Endothelial cell of umbilical vein (primary cell): ENCODE measurements around the gene TMCC2. TPM values are rescaled to one million over a fixed set of nuclear protein-coding genes. Genes with fewer than 3 reads are reported as not detected.

ENCODE experiments used
- BruUV-seq: library from RNA; stranded (reverse); fragments of 400-500 nt; replicated peaks from 2 replicates; lab custom pipeline; 2021; lab: Mats Ljungman, UMichigan
- CTCF ChIA-PET: fragments of 300-600, 350-600 bp; sonication (Branson Sonifier 250); formaldehyde crosslinking; loops from one replicate; lab custom pipeline; 2021; ENCODE audit warnings: antibody characterized with exemption, inconsistent platforms; lab: Charles Lee
- POLR2A ChIA-PET: fragments of 300-600, 350-600 bp; sonication (Branson Sonifier 250); formaldehyde crosslinking; loops from one replicate; lab custom pipeline; 2021; ENCODE audit warnings: antibody characterized with exemption, inconsistent platforms; lab: Charles Lee
- DNase-seq: peaks from one replicate; pipeline ENCODE4 v3.0.0-alpha.2; 2011; ENCODE audit warnings: low read depth, low spot score
- FAIRE-seq: peaks from 2 replicates; lab custom pipeline; 2011; peaks lifted over from hg19 to GRCh38; lab: Jason Lieb, UNC
- H2AFZ ChIP-seq: 2 replicates; pipeline ENCODE4 v1.6.0; 2012; ENCODE audit warnings: low read depth, low read length, control low read depth, inconsistent platforms
- H3K27ac ChIP-seq: 2 replicates; pipeline ENCODE4 v1.5.1; 2011; ENCODE audit warnings: low read depth, mild to moderate bottlenecking, control low read depth, low read length, moderate library complexity; ENCODE audit not compliant: insufficient read depth
- H3K27me3 ChIP-seq, 2 experiments: 2 replicates each; pipeline versions ENCODE4 v1.6.0 to v1.6.1; 2011; ENCODE audit warnings: low read length in 2 of 2, mixed read lengths in 1 of 2; ENCODE audit not compliant: control insufficient read depth in 2 of 2, insufficient read depth in 2 of 2
- H3K36me3 ChIP-seq, 2 experiments: 2 replicates in 1 of 2; 3 replicates in 1 of 2; pipeline ENCODE4 v1.5.1; 2011; ENCODE audit warnings: low read length in 2 of 2, mild to moderate bottlenecking in 1 of 2, moderate library complexity in 1 of 2; ENCODE audit not compliant: control insufficient read depth in 2 of 2, insufficient read depth in 2 of 2; ENCODE audit errors: extremely low read depth in 1 of 2
- H3K4me1 ChIP-seq: 3 replicates; pipeline ENCODE4 v1.5.1; 2011; ENCODE audit warnings: mild to moderate bottlenecking, low read length; ENCODE audit not compliant: control insufficient read depth, insufficient read depth; ENCODE audit errors: extremely low read depth
- H3K4me2 ChIP-seq: 2 replicates; pipeline ENCODE4 v1.6.1; 2011; ENCODE audit warnings: low read length, control low read depth, mixed read lengths; ENCODE audit not compliant: insufficient read depth
- H3K4me3 ChIP-seq, 3 experiments: fragments of 200-600 bp in 1 of 3; sonication (generic), shearing (Covaris generic) in 1 of 3; replicated peaks in 1 of 3; 2 replicates each; pipeline ENCODE4 v1.5.1; 2011 to 2016; ENCODE audit warnings: control low read depth in 3 of 3, low read length in 3 of 3, mild to moderate bottlenecking in 2 of 3, inconsistent platforms in 1 of 3, low read depth in 1 of 3, moderate library complexity in 1 of 3; ENCODE audit not compliant: insufficient read depth in 1 of 3
- H3K79me2 ChIP-seq: 2 replicates; pipeline ENCODE4 v1.6.0; 2012; ENCODE audit warnings: low read length, inconsistent platforms; ENCODE audit not compliant: control insufficient read depth, insufficient read depth
- H3K9ac ChIP-seq: replicated peaks from 2 replicates; pipeline ENCODE3; 2011; ENCODE audit warnings: low read length, control low read depth; ENCODE audit not compliant: insufficient read depth; ENCODE audit errors: extremely low read depth
- H3K9me1 ChIP-seq: replicated peaks from 3 replicates; pipeline ENCODE4 v1.6.0; 2011; ENCODE audit warnings: mild to moderate bottlenecking, low read length; ENCODE audit not compliant: control insufficient read depth, insufficient read depth; ENCODE audit errors: extremely low read depth
- H3K9me3 ChIP-seq: replicated peaks from 2 replicates; pipeline ENCODE4 v1.5.1; 2012; ENCODE audit warnings: low read length, inconsistent platforms; ENCODE audit not compliant: control insufficient read depth, insufficient read depth
- H4K20me1 ChIP-seq: replicated peaks from 2 replicates; pipeline ENCODE3; 2011; ENCODE audit warnings: mild to moderate bottlenecking, low read length; ENCODE audit not compliant: control insufficient read depth, insufficient read depth; ENCODE audit errors: extremely low read depth
- CTCF ChIP-seq, 2 donors: IDR thresholded peaks; 1 replicate in 1 of 2; 2 replicates in 1 of 2; pipeline ENCODE4 v1.5.1; 2011; ENCODE audit warnings: low read length in 2 of 2, mild to moderate bottlenecking in 2 of 2, moderate library complexity in 2 of 2, control low read depth in 1 of 2, inconsistent platforms in 1 of 2, low read depth in 1 of 2; ENCODE audit not compliant: insufficient read depth in 1 of 2; ENCODE audit errors: extremely low read depth in 1 of 2
- EZH2 ChIP-seq: IDR thresholded peaks from 2 replicates; pipeline ENCODE4 v1.6.1; 2012; ENCODE audit warnings: borderline replicate concordance, low read depth, mild to moderate bottlenecking, moderate library complexity, low read length, inconsistent platforms; ENCODE audit not compliant: severe bottlenecking
- FOS ChIP-seq: IDR thresholded peaks from 2 replicates; pipeline ENCODE4 v1.6.1; 2011; ENCODE audit warnings: mild to moderate bottlenecking, low read length, moderate library complexity, borderline replicate concordance; ENCODE audit not compliant: insufficient read depth
- GATA2 ChIP-seq: IDR thresholded peaks from 2 replicates; pipeline ENCODE4 v1.7.0; 2011; ENCODE audit warnings: low read depth, mild to moderate bottlenecking, moderate library complexity, mixed read lengths, low read length; ENCODE audit not compliant: insufficient read length, insufficient read depth
- JUN ChIP-seq: IDR thresholded peaks from 2 replicates; pipeline ENCODE4 v1.6.1; 2011; ENCODE audit warnings: borderline replicate concordance, low read depth; ENCODE audit not compliant: insufficient read length, insufficient read depth
- MAX ChIP-seq: IDR thresholded peaks from 2 replicates; pipeline ENCODE4 v1.6.1; 2011; ENCODE audit not compliant: insufficient read depth, insufficient read length
- MYC ChIP-seq: IDR thresholded peaks from one replicate; pipeline ENCODE4 v1.6.1; 2011; ENCODE audit warnings: mild to moderate bottlenecking, low read depth, low read length
- POLR2A ChIP-seq: IDR thresholded peaks from 2 replicates; pipeline ENCODE4 v1.6.1; 2012; ENCODE audit warnings: low read depth, mild to moderate bottlenecking, control low read depth, low read length
- POLR2AphosphoS5 ChIP-seq: IDR thresholded peaks from 2 replicates; pipeline ENCODE4 v1.6.1; 2012; ENCODE audit warnings: low read depth, mild to moderate bottlenecking, control low read depth, low read length, moderate library complexity; ENCODE audit not compliant: insufficient read depth
- dilution Hi-C: fragments of 300-500 bp; cut with MboI; formaldehyde crosslinking; loops from one replicate; pipeline ENCODE4 v1.15.0; 2019; ENCODE audit warnings: low sequenced_read_pairs; ENCODE audit not compliant: extremely low pct_ligation_motif_present
- intact Hi-C: fragments of 100-400 bp; cut with micrococcal nuclease; formaldehyde crosslinking; loops from one replicate; pipeline ENCODE4 v1.10.0; 2022
- polyA plus RNA-seq, 4 experiments: library from polyadenylated mRNA; depleted of rRNA in 3 of 4; stranded (reverse) in 3 of 4; unstranded in 1 of 4; fragments of >200 nt; gene quantifications; 2 replicates each; pipeline versions ENCODE4 v1.2.1 to v1.2.3, GENCODE V29; 2011 to 2012; ENCODE audit warnings: missing spikeins in 1 of 4
- total RNA-seq: library from RNA; stranded (reverse); gene quantifications from 2 replicates; pipeline ENCODE4 v1.2.3, GENCODE V29; 2021

TMCC2 gene
- total and polyA plus RNA-seq, 2 donors (not counting 3 experiments of a cell fraction or from before 2014, with no cell fraction given): 2.0 to 2.1 TPM

- FAIRE-seq (no peak), DNase-seq (no peak)
- Histone ChIP-seq H3K27me3 (no peaks in the 10 kb centered on the region), H3K9me1 (no peaks in the 10 kb centered on the region), H3K9ac (no peak overlapping the region), H3K4me1 (no peaks in the 10 kb centered on the region), H3K79me2 (no peaks in the 10 kb centered on the region), H3K4me2 (no peak overlapping the region), H3K9me3 (no peaks in the 10 kb centered on the region), H3K36me3 (no peaks in the 10 kb centered on the region), H3K4me3 (no peak overlapping the region), H2AFZ (no peak overlapping the region), H4K20me1 (no peaks in the 10 kb centered on the region), H3K27ac (no peak overlapping the region)
- no TSS peak for BruUV-seq
- POLR2A ChIA-PET: no interaction called here
- CTCF ChIA-PET: interaction anchor here (0.8 to 1.2 kb wide), 3 partner anchors 10 to 174 kb away, joined by 3 to 4 read pairs (median 4); no protein-coding TSS in a partner anchor
- intact Hi-C loops: no loop called here
- dilution Hi-C loops: no loop called here
- no peak for TF ChIP-seq CTCF (IDR thresholded peaks at IDR 0.05; ENCODE audit: extremely low read depth in 1 of 2, insufficient read depth in 1 of 2, low read depth in 1 of 2, low read length in 2 of 2)
- no peak for TF ChIP-seq POLR2A
- no peak for TF ChIP-seq EZH2
- TF ChIP-seq POLR2AphosphoS5: no peak
- no peak for TF ChIP-seq MAX
Observed at GRCh38 chr1:205235951-205236350, 8.2 kb downstream of the TMCC2 start.

- H3K79me2 ChIP-seq: no peaks in the 10 kb centered on the region
- H2AFZ ChIP-seq: no peak overlapping the region
- CTCF ChIA-PET: interaction anchor here (0.6 to 1.5 kb wide), 4 partner anchors 9 to 421 kb away, joined by 3 to 4 read pairs (median 4); no protein-coding TSS in a partner anchor
- H3K4me3 ChIP-seq: no peak overlapping the region
- TF ChIP-seq EZH2 (no peak), CTCF (IDR thresholded peaks at IDR 0.05; ENCODE audit: extremely low read depth in 1 of 2, insufficient read depth in 1 of 2, low read depth in 1 of 2, low read length in 2 of 2) (no peak), GATA2 (no peak), POLR2A (no peak), FOS (no peak), POLR2AphosphoS5 (no peak), MAX (no peak), MYC (no peak), JUN (no peak)
- intact Hi-C loops (no loop called here), dilution Hi-C loops (no loop called here)
- H3K36me3 ChIP-seq: no peaks in the 10 kb centered on the region
- no peaks in the 10 kb centered on the region for H3K9me3 ChIP-seq
- H3K27me3 ChIP-seq: no peaks in the 10 kb centered on the region
- no peaks in the 10 kb centered on the region for H4K20me1 ChIP-seq
- BruUV-seq: no TSS peak
- no peak for FAIRE-seq
- no peaks in the 10 kb centered on the region for H3K9me1 ChIP-seq
- no peaks in the 10 kb centered on the region for H3K4me1 ChIP-seq
- H3K4me2 ChIP-seq: no peak overlapping the region
- no peak overlapping the region for H3K27ac ChIP-seq
- H3K9ac ChIP-seq: no peak overlapping the region
- DNase-seq: no peak
- POLR2A ChIA-PET: no interaction called here
Observed at GRCh38 chr1:205236526-205236925, 8.8 kb downstream of the TMCC2 start.
